ENCODE data around the gene MAP3K20. TPM values are rescaled to one million over a fixed set of nuclear protein-coding genes. Genes with fewer than 3 reads are reported as not detected.

MAP3K20 gene
- 12.1 and 23.5 TPM in 2 replicates for total RNA-seq (ENCODE audit: low replicate concordance)
- long read RNA-seq, full-length matches to known transcripts: 52 of 73 reads
- long read RNA-seq, partial matches to known transcripts: 14 of 73 reads
- long read RNA-seq, other reads (novel, unspliced or antisense): 7 of 73 reads

- peaks cover 17% of the 10 kb centered on the region for H3K27me3 Mint-ChIP-seq
- peaks cover 22% of the 10 kb centered on the region for H3K4me1 Mint-ChIP-seq (ENCODE audit: unreplicated experiment)
- H3K4me3 Mint-ChIP-seq: peak within 1 kb of the TSS; percentile 94
- DNase-seq (ENCODE audit: extremely low spot score, unreplicated experiment): peak; percentile 78
- no peaks in the 10 kb centered on the region for H3K36me3 Mint-ChIP-seq
- TF ChIP-seq CTCF (conservative IDR thresholded peaks at IDR 0.05): peak; percentile 52
- peak within 1 kb of the TSS; percentile 85 for H3K27ac Mint-ChIP-seq
- H3K9me3 Mint-ChIP-seq: no peaks in the 10 kb centered on the region
Observed at GRCh38 chr2:173075781-173076580, at the start of gene MAP3K20. MAP3K20 (plus strand) TSS chr2:173075846; CDS start chr2:173091032, 15,186 bp downstream.

- DNase-seq (ENCODE audit: extremely low spot score, unreplicated experiment): no peak
- H3K27ac Mint-ChIP-seq: no peak overlapping the region
- peaks cover 13% of the 10 kb centered on the region for H3K4me1 Mint-ChIP-seq (ENCODE audit: unreplicated experiment)
- H3K27me3 Mint-ChIP-seq: no peaks in the 10 kb centered on the region
- no peaks in the 10 kb centered on the region for H3K36me3 Mint-ChIP-seq
- TF ChIP-seq CTCF (conservative IDR thresholded peaks at IDR 0.05): no peak
- no peak overlapping the region for H3K4me3 Mint-ChIP-seq
- H3K9me3 Mint-ChIP-seq: no peaks in the 10 kb centered on the region
Observed at GRCh38 chr2:173026479-173026878, 49.2 kb upstream of the MAP3K20 start.

GRCh38 chr2:173027181-173028128 is 48.2 kb upstream of the MAP3K20 start:
- Mint-ChIP-seq H3K4me1 (ENCODE audit: unreplicated experiment) (peaks cover 13% of the 10 kb centered on the region), H3K27ac (no peak overlapping the region), H3K27me3 (no peaks in the 10 kb centered on the region), H3K9me3 (no peaks in the 10 kb centered on the region), H3K36me3 (no peaks in the 10 kb centered on the region), H3K4me3 (no peak overlapping the region)
- peak; percentile 76 for DNase-seq (ENCODE audit: extremely low spot score, unreplicated experiment)
- TF ChIP-seq CTCF (conservative IDR thresholded peaks at IDR 0.05): peak; percentile 99

GRCh38 chr2:173028141-173028540 is 47.5 kb upstream of the MAP3K20 start:
- Mint-ChIP-seq H3K4me3 (no peak overlapping the region), H3K4me1 (ENCODE audit: unreplicated experiment) (peaks cover 13% of the 10 kb centered on the region), H3K27ac (no peak overlapping the region), H3K27me3 (no peaks in the 10 kb centered on the region), H3K36me3 (no peaks in the 10 kb centered on the region), H3K9me3 (no peaks in the 10 kb centered on the region)
- no peak for DNase-seq (ENCODE audit: extremely low spot score, unreplicated experiment)
- TF ChIP-seq CTCF (conservative IDR thresholded peaks at IDR 0.05): no peak

GRCh38 chr2:173028671-173029070 is 47.0 kb upstream of the MAP3K20 start:
- no peaks in the 10 kb centered on the region for H3K27me3 Mint-ChIP-seq
- H3K9me3 Mint-ChIP-seq: no peaks in the 10 kb centered on the region
- no peaks in the 10 kb centered on the region for H3K36me3 Mint-ChIP-seq
- peaks cover 13% of the 10 kb centered on the region for H3K4me1 Mint-ChIP-seq (ENCODE audit: unreplicated experiment)
- H3K4me3 Mint-ChIP-seq: no peak overlapping the region
- TF ChIP-seq CTCF (conservative IDR thresholded peaks at IDR 0.05): no peak
- H3K27ac Mint-ChIP-seq: no peak overlapping the region
- DNase-seq (ENCODE audit: extremely low spot score, unreplicated experiment): no peak

Measured in type B pancreatic cell (in vitro differentiated cells).